Measurements from ENCODE around the gene GRAP2. TPM values are rescaled to one million over a fixed set of nuclear protein-coding genes. Genes with fewer than 3 reads are reported as not detected.

The GRAP2 gene
- total and polyA plus RNA-seq, 2 of the 13 experiments (the other 11 are each of a cell fraction or from before 2014, with no cell fraction given): 0.15 TPM; not detected in 1

GRCh38 chr22:40008726-40009291 lies 107.9 kb downstream of the GRAP2 start (continued):
- TF ChIP-seq, protein P1, sequence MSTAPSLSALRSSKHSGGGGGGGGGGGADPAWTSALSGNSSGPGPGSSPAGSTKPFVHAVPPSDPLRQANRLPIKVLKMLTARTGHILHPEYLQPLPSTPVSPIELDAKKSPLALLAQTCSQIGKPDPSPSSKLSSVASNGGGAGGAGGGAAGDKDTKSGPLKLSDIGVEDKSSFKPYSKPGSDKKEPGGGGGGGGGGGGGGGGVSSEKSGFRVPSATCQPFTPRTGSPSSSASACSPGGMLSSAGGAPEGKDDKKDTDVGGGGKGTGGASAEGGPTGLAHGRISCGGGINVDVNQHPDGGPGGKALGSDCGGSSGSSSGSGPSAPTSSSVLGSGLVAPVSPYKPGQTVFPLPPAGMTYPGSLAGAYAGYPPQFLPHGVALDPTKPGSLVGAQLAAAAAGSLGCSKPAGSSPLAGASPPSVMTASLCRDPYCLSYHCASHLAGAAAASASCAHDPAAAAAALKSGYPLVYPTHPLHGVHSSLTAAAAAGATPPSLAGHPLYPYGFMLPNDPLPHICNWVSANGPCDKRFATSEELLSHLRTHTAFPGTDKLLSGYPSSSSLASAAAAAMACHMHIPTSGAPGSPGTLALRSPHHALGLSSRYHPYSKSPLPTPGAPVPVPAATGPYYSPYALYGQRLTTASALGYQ (CRISPR knock-in tag; IDR thresholded peaks at IDR 0.05): no peak
- TF ChIP-seq, protein P2, sequence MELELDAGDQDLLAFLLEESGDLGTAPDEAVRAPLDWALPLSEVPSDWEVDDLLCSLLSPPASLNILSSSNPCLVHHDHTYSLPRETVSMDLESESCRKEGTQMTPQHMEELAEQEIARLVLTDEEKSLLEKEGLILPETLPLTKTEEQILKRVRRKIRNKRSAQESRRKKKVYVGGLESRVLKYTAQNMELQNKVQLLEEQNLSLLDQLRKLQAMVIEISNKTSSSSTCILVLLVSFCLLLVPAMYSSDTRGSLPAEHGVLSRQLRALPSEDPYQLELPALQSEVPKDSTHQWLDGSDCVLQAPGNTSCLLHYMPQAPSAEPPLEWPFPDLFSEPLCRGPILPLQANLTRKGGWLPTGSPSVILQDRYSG (CRISPR knock-in tag; IDR thresholded peaks at IDR 0.05): no peak
- TF ChIP-seq PLRG1 (conservative IDR thresholded peaks at IDR 0.05) (no peak), SRSF9 (IDR thresholded peaks at IDR 0.05; ENCODE audit: borderline replicate concordance, insufficient read depth, low read depth, low read length, poor library complexity, severe bottlenecking) (no peak), TOE1 (CRISPR knock-in tag; IDR thresholded peaks at IDR 0.05) (no peak), ZFP62 (CRISPR knock-in tag; IDR thresholded peaks at IDR 0.05) (no peak), ZNF468 (CRISPR knock-in tag; IDR thresholded peaks at IDR 0.05) (no peak), ZNF441 (CRISPR knock-in tag; IDR thresholded peaks at IDR 0.05; ENCODE audit: borderline replicate concordance) (no peak), MEF2D (CRISPR knock-in tag; IDR thresholded peaks at IDR 0.05) (no peak), ZSCAN31 (CRISPR knock-in tag; IDR thresholded peaks at IDR 0.05; ENCODE audit: low read depth) (no peak), EP300 (IDR thresholded peaks at IDR 0.05; ENCODE audit: low read depth in 2 of 2, low read length in 2 of 2) (no peak), EP300 (CRISPR knock-in tag; IDR thresholded peaks at IDR 0.05; ENCODE audit: borderline replicate concordance) (no peak), TCF12 (IDR thresholded peaks at IDR 0.05) (no peak), TCF12 (CRISPR knock-in tag; IDR thresholded peaks at IDR 0.05) (no peak), MNT (IDR thresholded peaks at IDR 0.05) (no peak), SMARCE1 (IDR thresholded peaks at IDR 0.05; ENCODE audit: borderline replicate concordance) (no peak), TEAD2 (CRISPR knock-in tag; IDR thresholded peaks at IDR 0.05) (no peak)
- TF ChIP-seq, protein P3, sequence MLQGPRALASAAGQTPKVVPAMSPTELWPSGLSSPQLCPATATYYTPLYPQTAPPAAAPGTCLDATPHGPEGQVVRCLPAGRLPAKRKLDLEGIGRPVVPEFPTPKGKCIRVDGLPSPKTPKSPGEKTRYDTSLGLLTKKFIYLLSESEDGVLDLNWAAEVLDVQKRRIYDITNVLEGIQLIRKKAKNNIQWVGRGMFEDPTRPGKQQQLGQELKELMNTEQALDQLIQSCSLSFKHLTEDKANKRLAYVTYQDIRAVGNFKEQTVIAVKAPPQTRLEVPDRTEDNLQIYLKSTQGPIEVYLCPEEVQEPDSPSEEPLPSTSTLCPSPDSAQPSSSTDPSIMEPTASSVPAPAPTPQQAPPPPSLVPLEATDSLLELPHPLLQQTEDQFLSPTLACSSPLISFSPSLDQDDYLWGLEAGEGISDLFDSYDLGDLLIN (CRISPR knock-in tag; IDR thresholded peaks at IDR 0.05; ENCODE audit: borderline replicate concordance): no peak

All from HepG2 (cell line).